NK-92 (cell line): Measurements from ENCODE around the gene GPR156.

Experiments used
- DNase-seq: peaks from one replicate; lab custom pipeline; 2025; ENCODE audit not compliant: unreplicated experiment; lab: John Stamatoyannopoulos, UW

The GPR156 gene

DNA sequence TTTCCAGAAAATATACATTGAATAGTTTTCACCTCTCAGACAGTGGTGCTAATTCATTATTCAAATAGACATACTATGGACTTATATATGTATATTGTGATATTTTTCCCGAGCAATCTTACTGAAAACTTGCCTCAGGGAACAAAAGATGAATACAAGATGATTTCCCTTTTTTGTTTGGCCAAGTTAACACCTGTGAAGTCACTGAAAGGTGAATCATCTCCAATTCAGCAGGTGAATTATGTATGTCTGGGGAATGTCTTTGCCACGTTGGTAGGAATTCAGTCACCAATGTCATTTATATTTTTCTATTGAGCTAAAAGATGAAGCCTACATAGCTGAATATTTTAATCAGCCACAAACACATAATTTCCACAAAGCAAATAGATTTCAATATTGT lies 88.2 kb downstream of the GPR156 start:
- DNase-seq: no peak

DNA sequence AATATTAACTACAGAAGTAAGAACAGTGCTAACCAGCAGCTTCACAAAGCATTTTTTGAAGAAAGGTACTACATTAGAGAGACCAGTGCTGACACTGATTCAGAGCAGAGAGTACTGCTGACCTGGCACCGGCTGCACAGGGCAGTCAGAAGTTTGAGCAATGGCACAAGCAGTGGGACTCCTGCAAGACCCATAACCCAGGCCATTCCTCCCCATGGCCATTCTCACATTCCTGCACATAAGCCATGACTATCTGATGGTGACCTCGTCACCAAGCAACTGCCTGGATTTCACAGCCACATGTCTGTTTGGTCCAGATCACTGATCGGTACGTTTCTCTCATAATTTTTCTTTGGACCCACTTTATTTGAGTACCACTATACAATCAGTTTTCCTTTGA lies 88.7 kb downstream of the GPR156 start:
- no peak for DNase-seq

- no peak for DNase-seq
Measured at GRCh38 chr3:120193554-120193953, 91.5 kb downstream of the GPR156 start.

GRCh38 chr3:120192579-120192978 lies 92.4 kb downstream of the GPR156 start:
- DNase-seq: no peak

DNA sequence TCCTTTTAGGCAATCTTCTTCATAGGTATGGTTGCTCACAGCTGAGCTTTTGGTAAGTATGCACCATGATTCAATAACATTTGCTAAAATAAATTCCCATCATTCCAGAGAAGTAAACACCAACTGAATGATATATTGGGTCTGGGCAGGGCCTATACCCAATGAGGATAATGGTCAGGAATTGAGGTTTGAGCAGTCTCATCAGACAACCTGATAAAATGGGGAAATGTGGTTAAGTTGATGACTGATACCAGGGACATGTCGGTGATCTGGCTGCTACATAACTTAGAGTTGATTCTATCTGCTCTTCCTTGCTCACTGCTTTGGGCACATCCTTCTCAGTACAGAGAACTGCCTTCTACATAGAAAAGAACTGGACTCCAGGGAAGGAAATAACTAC lies 92.9 kb downstream of the GPR156 start:
- DNase-seq: no peak

GRCh38 chr3:120182613-120183511 lies 102.2 kb downstream of the GPR156 start:
- no peak for DNase-seq

DNA sequence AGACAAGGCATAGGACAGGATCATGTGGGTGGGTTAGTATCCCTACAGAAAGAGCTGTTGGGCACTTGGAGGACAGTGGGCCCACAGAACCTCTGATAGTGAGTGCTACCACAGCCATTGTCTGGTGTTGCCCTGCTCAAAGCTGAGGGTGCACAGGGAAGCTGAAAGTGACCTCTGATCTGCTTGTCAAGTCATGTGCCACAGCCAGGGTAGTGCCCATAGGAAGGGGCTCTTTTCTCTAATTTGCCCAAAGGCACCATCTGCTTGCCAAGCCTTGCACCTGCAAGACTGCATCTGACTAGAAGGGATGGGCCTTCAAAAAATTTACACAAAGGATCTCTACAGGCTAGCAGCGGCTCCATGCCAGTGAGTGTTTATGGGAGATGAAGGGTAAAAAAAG lies 103.4 kb downstream of the GPR156 start:
- DNase-seq: no peak

GRCh38 chr3:120180731-120181412 lies 104.2 kb downstream of the GPR156 start:
- DNase-seq: no peak

DNA sequence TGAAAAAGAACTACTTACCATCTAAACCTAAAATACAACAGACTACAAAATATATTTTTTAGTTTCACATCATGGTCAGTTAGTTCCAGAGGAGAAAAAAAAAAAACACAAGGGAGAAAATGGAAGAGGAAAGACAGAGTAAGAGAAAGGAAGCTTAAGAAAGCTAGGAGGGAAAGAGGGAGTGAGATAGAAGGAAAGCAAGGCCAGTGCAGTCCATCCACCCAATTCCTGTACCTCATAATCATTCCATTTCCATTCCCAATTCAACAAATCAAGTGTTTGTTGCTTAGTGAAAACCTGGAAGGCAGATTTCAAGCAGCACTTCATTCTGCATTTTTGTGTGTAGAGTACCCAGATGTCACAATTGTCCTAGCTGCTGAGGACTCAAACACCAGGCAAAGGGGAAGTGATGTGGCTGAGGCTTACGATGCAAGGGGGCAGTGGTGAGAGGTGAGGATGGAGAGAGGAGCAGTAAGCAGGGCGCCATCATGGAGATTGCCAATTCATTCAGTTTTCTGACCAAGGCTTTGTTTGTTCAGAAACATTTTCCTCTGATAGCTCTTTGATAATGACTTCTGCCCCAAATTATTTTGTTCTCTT lies 107.2 kb downstream of the GPR156 start:
- no peak for DNase-seq

DNA sequence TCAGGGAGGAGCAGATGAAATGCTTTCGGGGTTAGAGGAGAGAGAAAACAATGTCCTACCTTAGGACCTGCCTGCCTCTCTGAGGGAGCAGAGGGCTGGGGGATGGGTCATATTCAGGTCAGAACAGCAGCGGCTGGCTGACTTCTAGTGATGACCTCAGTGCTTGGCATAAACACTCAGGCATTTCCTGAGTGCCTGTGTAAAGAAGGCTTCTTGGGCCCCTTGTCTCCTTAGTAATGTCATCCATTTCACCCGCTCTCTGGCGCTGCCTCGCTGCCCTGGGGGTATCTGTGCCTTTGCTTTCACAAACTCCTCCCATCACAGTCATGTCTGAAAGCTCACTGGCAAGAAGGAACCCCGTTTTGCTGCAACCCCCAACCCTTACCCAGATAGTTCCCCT lies 107.9 kb downstream of the GPR156 start:
- no peak for DNase-seq

DNA sequence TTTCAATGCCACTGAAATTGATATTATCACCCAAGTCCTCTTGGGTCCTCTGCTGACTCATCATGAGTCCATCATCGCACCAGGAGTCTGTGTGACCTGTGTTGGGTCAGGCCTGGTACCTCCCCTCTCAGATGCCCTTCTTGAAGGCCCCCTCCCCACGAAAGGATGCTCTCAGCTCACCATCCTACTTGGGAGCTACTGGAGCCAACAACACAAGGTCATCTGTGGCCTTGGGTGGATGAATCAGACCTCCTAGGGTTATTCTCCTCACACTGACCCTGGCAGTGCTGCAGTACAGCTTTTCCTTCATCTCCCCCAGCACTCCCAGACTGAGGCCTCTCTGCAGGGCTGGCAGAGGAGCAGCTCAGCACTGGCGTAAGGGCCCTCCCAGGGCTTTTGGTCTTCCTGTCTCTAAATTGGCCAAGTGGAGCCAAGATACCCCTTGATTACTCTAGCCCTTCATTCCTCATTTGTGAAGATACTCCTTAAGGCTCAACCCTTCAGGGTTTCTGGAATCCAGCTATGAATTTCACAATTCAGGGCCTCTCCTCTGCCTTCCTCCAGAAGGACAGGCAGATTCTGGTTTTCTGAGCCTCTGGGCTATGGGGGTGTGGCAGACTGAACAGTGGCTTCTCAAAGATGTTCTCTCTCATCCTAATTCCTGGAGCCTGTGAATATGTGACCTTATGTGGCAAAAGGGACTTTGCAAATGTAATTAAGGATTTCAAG lies 110.0 kb downstream of the GPR156 start:
- no peak for DNase-seq

- DNase-seq: no peak
Measured at GRCh38 chr3:120173056-120173675, 111.9 kb downstream of the GPR156 start.

GRCh38 chr3:120172070-120172469 lies 113.0 kb downstream of the GPR156 start:
- no peak for DNase-seq

GRCh38 chr3:120171134-120171873 lies 113.7 kb downstream of the GPR156 start:
- DNase-seq: no peak

DNA sequence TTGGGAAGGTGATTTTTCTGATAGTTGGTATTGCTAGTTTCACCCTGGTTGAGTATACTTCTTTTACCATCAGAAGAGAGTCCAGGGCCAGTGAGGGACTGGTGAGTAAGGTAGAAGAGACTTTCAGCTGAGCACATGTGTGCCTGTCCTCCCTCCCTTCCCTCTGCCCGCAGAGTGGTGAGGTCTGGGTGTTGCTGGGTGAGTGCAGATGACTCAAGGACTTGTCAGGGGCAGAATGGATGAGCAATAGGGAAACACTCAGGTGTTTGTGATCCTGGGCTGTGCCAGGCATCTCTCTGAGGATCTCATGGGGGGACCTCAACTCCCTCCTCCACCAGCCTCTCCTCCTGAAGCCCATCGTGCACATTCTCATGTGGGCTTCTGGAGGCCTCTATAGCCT lies 114.8 kb downstream of the GPR156 start:
- DNase-seq: no peak

DNA sequence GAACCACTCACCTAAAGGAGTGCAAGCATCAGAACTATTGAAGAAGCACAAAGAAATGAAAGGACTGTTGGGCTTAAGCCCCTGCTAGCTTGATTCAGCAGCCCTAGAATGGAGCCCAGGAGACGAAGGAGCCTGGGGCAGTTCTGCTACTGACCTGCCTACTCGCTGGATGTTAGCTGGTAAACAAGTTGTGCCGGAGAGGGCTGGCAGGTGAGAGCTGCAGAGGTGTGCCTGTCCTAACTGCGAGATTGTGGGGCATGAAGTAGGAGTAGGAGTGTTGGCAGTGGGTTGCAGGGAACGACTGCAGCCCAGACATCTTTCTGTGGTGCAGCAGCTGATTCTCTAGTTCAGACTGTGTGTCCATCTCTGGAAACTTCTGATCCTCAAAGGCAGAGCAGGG lies 115.6 kb downstream of the GPR156 start:
- no peak for DNase-seq

DNA sequence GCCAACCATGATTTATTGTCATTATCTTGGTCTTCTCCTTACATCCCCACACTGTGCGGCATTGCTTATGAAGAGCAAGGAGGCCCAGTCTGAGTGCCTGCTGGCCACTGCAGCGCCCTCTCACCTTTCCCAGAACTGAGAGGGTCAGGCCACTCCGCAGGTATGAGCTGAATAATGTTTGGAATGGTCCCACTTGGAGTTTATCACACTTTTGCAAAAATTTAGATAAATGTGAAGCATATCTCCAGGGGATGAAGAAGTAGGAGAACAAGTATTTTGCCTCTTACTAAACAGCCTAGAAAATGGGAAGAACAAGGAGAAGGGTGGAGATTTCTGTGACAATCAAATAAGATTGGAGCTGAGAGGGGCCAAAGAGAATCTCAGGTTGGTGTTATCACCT lies 116.4 kb downstream of the GPR156 start:
- DNase-seq: no peak

GRCh38 chr3:120168038-120168437 lies 117.0 kb downstream of the GPR156 start:
- no peak for DNase-seq

DNA sequence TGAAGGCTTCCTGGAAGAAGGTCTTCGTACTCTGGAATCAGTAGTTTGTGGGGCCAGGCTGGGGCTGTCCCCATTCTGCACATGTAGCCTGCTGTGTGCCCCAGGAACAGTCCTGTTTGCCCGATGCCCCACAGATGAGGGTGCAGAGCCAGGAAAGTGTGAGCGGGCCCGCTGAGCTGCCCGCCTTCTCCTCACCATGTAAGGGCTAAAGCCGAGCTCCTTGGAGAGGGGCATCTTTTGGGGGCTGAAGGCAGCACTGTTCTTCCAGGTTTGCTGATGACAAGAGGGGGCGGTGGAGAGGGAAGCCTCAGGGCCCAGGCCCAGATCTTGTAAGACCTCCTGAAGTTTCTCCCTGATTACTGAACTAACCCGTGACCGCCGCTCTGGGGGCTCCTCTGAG lies 117.5 kb downstream of the GPR156 start:
- no peak for DNase-seq

- no peak for DNase-seq
Measured at GRCh38 chr3:120163816-120164215, 121.2 kb downstream of the GPR156 start.
